SK-N-SH (cell line): Measurements from ENCODE around the gene ZFP36. TPM values are rescaled to one million over a fixed set of nuclear protein-coding genes. Genes with fewer than 3 reads are reported as not detected.

ENCODE experiments used
- CTCF ChIA-PET: fragments of 300-600, 350-600 bp; formaldehyde crosslinking; extraction: SDS; loops from one replicate; lab custom pipeline; 2021; lab: Yijun Ruan, JAX
- POLR2A ChIA-PET: fragments of 350-600 bp; sonication (Branson Sonifier 250); formaldehyde crosslinking; extraction: SDS; loops from one replicate; lab custom pipeline; 2020; ENCODE audit warnings: antibody characterized with exemption, inconsistent platforms; lab: Yijun Ruan, JAX
- DNase-seq: peaks from one replicate; pipeline ENCODE4 v3.0.0; 2012
- H2AFZ ChIP-seq: fragments of 200-600 bp; sonication (generic); 2 replicates; pipeline ENCODE4 v1.8.1; 2016; ENCODE audit warnings: antibody characterized with exemption, mild to moderate bottlenecking, low read depth
- H3F3A ChIP-seq: fragments of 200-600 bp; sonication (generic); replicated peaks from 2 replicates; pipeline ENCODE3; 2016; ENCODE audit warnings: antibody characterized with exemption, mild to moderate bottlenecking; ENCODE audit not compliant: insufficient read depth
- H3K27ac ChIP-seq, 2 experiments: fragments of 200-500 bp in 1 of 2; fragments of 200-600 bp in 1 of 2; sonication (Bioruptor generic) in 1 of 2; sonication (generic), shearing (Covaris generic) in 1 of 2; 2 replicates each; pipeline versions ENCODE4 v1.5.1 to v1.6.1; 2014 to 2016; ENCODE audit warnings: low read depth in 2 of 2, inconsistent platforms in 1 of 2, low read length in 1 of 2, mild to moderate bottlenecking in 1 of 2, mixed read lengths in 1 of 2
- H3K27me3 ChIP-seq: fragments of 200-600 bp; sonication (generic), shearing (Covaris generic); 2 replicates; pipeline ENCODE4 v1.6.1; 2016; ENCODE audit warnings: mixed run types; ENCODE audit not compliant: insufficient read depth
- H3K36me3 ChIP-seq, 2 experiments: fragments of 200-500 bp in 1 of 2; fragments of 200-600 bp in 1 of 2; sonication (Bioruptor generic) in 1 of 2; sonication (generic) in 1 of 2; replicated peaks in 1 of 2; 2 replicates each; pipeline versions ENCODE3 to v1.5.1; 2014 to 2016; ENCODE audit warnings: low read length in 1 of 2, mild to moderate bottlenecking in 1 of 2; ENCODE audit not compliant: insufficient read depth in 2 of 2, control insufficient read depth in 1 of 2
- H3K4me1 ChIP-seq, 2 experiments: fragments of 200-500 bp in 1 of 2; fragments of 200-600 bp in 1 of 2; sonication (Bioruptor generic) in 1 of 2; sonication (generic), shearing (Covaris generic) in 1 of 2; 2 replicates each; pipeline versions ENCODE4 v1.5.1 to v1.6.1; 2014 to 2016; ENCODE audit warnings: low read depth in 1 of 2, low read length in 1 of 2, mixed run types in 1 of 2; ENCODE audit not compliant: insufficient read depth in 2 of 2, control insufficient read depth in 1 of 2
- H3K4me2 ChIP-seq: fragments of 200-600 bp; sonication (generic), shearing (Covaris generic); 2 replicates; pipeline ENCODE4 v1.6.1; 2017; ENCODE audit warnings: mixed run types
- H3K4me3 ChIP-seq, 2 experiments: fragments of 200-500 bp in 1 of 2; fragments of 200-600 bp in 1 of 2; sonication (Bioruptor generic) in 1 of 2; sonication (generic), shearing (Covaris generic) in 1 of 2; 2 replicates each; pipeline versions ENCODE4 v1.5.1 to v1.8.1; 2014 to 2016; ENCODE audit warnings: low read depth in 2 of 2, inconsistent platforms in 1 of 2, low read length in 1 of 2, mild to moderate bottlenecking in 1 of 2, mixed read lengths in 1 of 2, moderate library complexity in 1 of 2
- H3K79me2 ChIP-seq: fragments of 200-600 bp; sonication (generic); 2 replicates; pipeline ENCODE4 v1.8.1; 2017; ENCODE audit warnings: mild to moderate bottlenecking; ENCODE audit not compliant: insufficient read depth
- H3K9ac ChIP-seq: fragments of 200-600 bp; sonication (generic); 2 replicates; pipeline ENCODE4 v1.6.1; 2017; ENCODE audit warnings: mixed run types
- H3K9me2 ChIP-seq: fragments of 200-600 bp; sonication (generic); 2 replicates; pipeline ENCODE4 v1.6.1; 2017; ENCODE audit warnings: mixed run types
- H3K9me3 ChIP-seq: fragments of 200-600 bp; sonication (generic); 2 replicates; pipeline ENCODE4 v1.6.1; 2017; ENCODE audit warnings: mixed run types, mild to moderate bottlenecking, moderate library complexity
- H4K20me1 ChIP-seq: fragments of 200-600 bp; sonication (generic); 2 replicates; pipeline ENCODE4 v1.6.1; 2017; ENCODE audit warnings: mild to moderate bottlenecking, mixed run types; ENCODE audit not compliant: insufficient read depth
- CHD2 ChIP-seq: fragments of 150-350 bp; IDR thresholded peaks from 2 replicates; pipeline ENCODE4 v1.6.1; 2018; ENCODE audit warnings: low read length; ENCODE audit not compliant: partially characterized antibody
- CTCF ChIP-seq: fragments of 200-600 bp; sonication (generic); IDR thresholded peaks from 2 replicates; pipeline ENCODE4 v1.6.1; 2017; ENCODE audit warnings: antibody characterized with exemption, mild to moderate bottlenecking, moderate library complexity
- FOSL2 ChIP-seq: IDR thresholded peaks from 2 replicates; pipeline ENCODE4 v1.4.0; 2012; ENCODE audit warnings: low read depth, mild to moderate bottlenecking, moderate library complexity, borderline replicate concordance
- FOXJ3 ChIP-seq: sonication (generic); formaldehyde crosslinking; IDR thresholded peaks from 2 replicates; pipeline ENCODE4 v1.5.1; 2020; ENCODE audit warnings: mild to moderate bottlenecking, missing genetic modification reagents
- FOXM1 ChIP-seq: IDR thresholded peaks from 2 replicates; pipeline ENCODE4 v1.4.0; 2012; ENCODE audit warnings: low read depth, mild to moderate bottlenecking
- GATA2 ChIP-seq: sonication (generic); formaldehyde crosslinking; IDR thresholded peaks from 2 replicates; pipeline ENCODE4 v1.5.0; 2020; ENCODE audit warnings: mild to moderate bottlenecking, missing genetic modification reagents
- JUND ChIP-seq: IDR thresholded peaks from 2 replicates; pipeline ENCODE4 v1.4.0; 2012
- NFIC ChIP-seq: IDR thresholded peaks from 2 replicates; pipeline ENCODE4 v1.4.0; 2012; ENCODE audit warnings: borderline replicate concordance
- NRF1 ChIP-seq: IDR thresholded peaks from 2 replicates; pipeline ENCODE4 v1.6.1; 2012; ENCODE audit warnings: low read depth, mild to moderate bottlenecking, low read length
- RCOR1 ChIP-seq: fragments of 150-350 bp; IDR thresholded peaks from 2 replicates; pipeline ENCODE4 v1.6.1; 2017; ENCODE audit warnings: antibody characterized with exemption, low read length
- RFX5 ChIP-seq: IDR thresholded peaks from 2 replicates; pipeline ENCODE4 v1.6.1; 2012; ENCODE audit warnings: mild to moderate bottlenecking, improper control_type of control experiment, low read length
- RXRA ChIP-seq: IDR thresholded peaks from 2 replicates; pipeline ENCODE4 v1.4.0; 2012; ENCODE audit warnings: low read depth, mild to moderate bottlenecking, borderline replicate concordance
- SIN3A ChIP-seq: IDR thresholded peaks from 2 replicates; pipeline ENCODE4 v1.6.1; 2012; ENCODE audit warnings: low read depth, mild to moderate bottlenecking, low read length, moderate library complexity, borderline replicate concordance
- TCF12 ChIP-seq: IDR thresholded peaks from 2 replicates; pipeline ENCODE4 v1.4.0; 2012
- USF1 ChIP-seq: IDR thresholded peaks from 2 replicates; pipeline ENCODE4 v1.4.0; 2012; ENCODE audit warnings: low read depth, borderline replicate concordance
- USF2 ChIP-seq: fragments of 150-350 bp; IDR thresholded peaks from 2 replicates; pipeline ENCODE4 v1.6.1; 2017; ENCODE audit warnings: antibody characterized with exemption, low read length, low read depth, borderline replicate concordance
- YY1 ChIP-seq: IDR thresholded peaks from 2 replicates; pipeline ENCODE4 v1.4.0; 2012; ENCODE audit warnings: low read depth, mild to moderate bottlenecking
- WGBS: methylation state at CpG from one replicate; pipeline ENCODE4 v1.1.6; 2017; ENCODE audit warnings: low lambda C conversion rate; 5-methylcytosine and 5-hydroxymethylcytosine counted together
- polyA plus RNA-seq, 3 experiments: library from polyadenylated mRNA; depleted of rRNA; stranded (reverse); fragments of >200 nt; gene quantifications; 2 replicates each; pipeline ENCODE4 v1.2.3, GENCODE V29; 2012
- TF ChIP-seq, protein P1 (sequence below): IDR thresholded peaks from 2 replicates; pipeline ENCODE4 v1.6.1; 2012; ENCODE audit warnings: mild to moderate bottlenecking, low read depth, low read length, moderate library complexity
- TF ChIP-seq, protein P2 (sequence below): IDR thresholded peaks from 2 replicates; pipeline ENCODE4 v1.4.0; 2012; ENCODE audit warnings: low read depth, borderline replicate concordance
- TF ChIP-seq, protein P3 (sequence below): fragments of 150-350 bp; IDR thresholded peaks from 2 replicates; pipeline ENCODE4 v1.6.1; 2016; ENCODE audit warnings: mild to moderate bottlenecking, low read depth, low read length

Gene ZFP36
- polyA plus RNA-seq, 1 of the 3 experiments (the other 2 are of a cell fraction): 49.3 TPM

- POLR2A ChIA-PET: interaction anchor here (0.6 kb wide), 1 partner anchor 17 kb away, joined by 4 read pairs; no protein-coding TSS in a partner anchor
- CTCF ChIA-PET: interaction anchor here (0.8 to 2.2 kb wide), 3 partner anchors 26 to 113 kb away, joined by 3 to 12 read pairs (median 3); partner anchors contain the start of genes EID2B and PLEKHG2
- peaks cover 28% of the 10 kb centered on the region for H3F3A ChIP-seq
- no peaks in the 10 kb centered on the region for H3K27me3 ChIP-seq
- H3K4me1 ChIP-seq: peaks cover 12 to 15% of the 10 kb centered on the region in 2 experiments; a peak in 2 of 4 replicates
- 71% methylated on average over 9 of the region's 9 CpGs for WGBS
- no peak overlapping the region for H3K4me3 ChIP-seq
- no peaks in the 10 kb centered on the region for H3K9me3 ChIP-seq
- H3K36me3 ChIP-seq: peaks cover 12 to 17% of the 10 kb centered on the region in 2 experiments
- no peak overlapping the region for H2AFZ ChIP-seq
- H3K9me2 ChIP-seq: no peaks in the 10 kb centered on the region
- H3K9ac ChIP-seq: no peak overlapping the region
- TF ChIP-seq RXRA (no peak), SIN3A (no peak), TCF12 (no peak), NRF1 (no peak), FOSL2 (no peak), NFIC (no peak), USF2 (no peak), CHD2 (no peak), USF1 (no peak), FOXM1 (no peak), FOXJ3 (CRISPR knock-in tag) (no peak), CTCF (no peak), RCOR1 (no peak), RFX5 (no peak), YY1 (no peak), GATA2 (CRISPR knock-in tag) (no peak), JUND (no peak)
- TF ChIP-seq, protein P1, sequence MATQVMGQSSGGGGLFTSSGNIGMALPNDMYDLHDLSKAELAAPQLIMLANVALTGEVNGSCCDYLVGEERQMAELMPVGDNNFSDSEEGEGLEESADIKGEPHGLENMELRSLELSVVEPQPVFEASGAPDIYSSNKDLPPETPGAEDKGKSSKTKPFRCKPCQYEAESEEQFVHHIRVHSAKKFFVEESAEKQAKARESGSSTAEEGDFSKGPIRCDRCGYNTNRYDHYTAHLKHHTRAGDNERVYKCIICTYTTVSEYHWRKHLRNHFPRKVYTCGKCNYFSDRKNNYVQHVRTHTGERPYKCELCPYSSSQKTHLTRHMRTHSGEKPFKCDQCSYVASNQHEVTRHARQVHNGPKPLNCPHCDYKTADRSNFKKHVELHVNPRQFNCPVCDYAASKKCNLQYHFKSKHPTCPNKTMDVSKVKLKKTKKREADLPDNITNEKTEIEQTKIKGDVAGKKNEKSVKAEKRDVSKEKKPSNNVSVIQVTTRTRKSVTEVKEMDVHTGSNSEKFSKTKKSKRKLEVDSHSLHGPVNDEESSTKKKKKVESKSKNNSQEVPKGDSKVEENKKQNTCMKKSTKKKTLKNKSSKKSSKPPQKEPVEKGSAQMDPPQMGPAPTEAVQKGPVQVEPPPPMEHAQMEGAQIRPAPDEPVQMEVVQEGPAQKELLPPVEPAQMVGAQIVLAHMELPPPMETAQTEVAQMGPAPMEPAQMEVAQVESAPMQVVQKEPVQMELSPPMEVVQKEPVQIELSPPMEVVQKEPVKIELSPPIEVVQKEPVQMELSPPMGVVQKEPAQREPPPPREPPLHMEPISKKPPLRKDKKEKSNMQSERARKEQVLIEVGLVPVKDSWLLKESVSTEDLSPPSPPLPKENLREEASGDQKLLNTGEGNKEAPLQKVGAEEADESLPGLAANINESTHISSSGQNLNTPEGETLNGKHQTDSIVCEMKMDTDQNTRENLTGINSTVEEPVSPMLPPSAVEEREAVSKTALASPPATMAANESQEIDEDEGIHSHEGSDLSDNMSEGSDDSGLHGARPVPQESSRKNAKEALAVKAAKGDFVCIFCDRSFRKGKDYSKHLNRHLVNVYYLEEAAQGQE: no peak
- TF ChIP-seq, protein P2, sequence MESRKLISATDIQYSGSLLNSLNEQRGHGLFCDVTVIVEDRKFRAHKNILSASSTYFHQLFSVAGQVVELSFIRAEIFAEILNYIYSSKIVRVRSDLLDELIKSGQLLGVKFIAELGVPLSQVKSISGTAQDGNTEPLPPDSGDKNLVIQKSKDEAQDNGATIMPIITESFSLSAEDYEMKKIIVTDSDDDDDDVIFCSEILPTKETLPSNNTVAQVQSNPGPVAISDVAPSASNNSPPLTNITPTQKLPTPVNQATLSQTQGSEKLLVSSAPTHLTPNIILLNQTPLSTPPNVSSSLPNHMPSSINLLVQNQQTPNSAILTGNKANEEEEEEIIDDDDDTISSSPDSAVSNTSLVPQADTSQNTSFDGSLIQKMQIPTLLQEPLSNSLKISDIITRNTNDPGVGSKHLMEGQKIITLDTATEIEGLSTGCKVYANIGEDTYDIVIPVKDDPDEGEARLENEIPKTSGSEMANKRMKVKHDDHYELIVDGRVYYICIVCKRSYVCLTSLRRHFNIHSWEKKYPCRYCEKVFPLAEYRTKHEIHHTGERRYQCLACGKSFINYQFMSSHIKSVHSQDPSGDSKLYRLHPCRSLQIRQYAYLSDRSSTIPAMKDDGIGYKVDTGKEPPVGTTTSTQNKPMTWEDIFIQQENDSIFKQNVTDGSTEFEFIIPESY: no peak
- TF ChIP-seq, protein P3, sequence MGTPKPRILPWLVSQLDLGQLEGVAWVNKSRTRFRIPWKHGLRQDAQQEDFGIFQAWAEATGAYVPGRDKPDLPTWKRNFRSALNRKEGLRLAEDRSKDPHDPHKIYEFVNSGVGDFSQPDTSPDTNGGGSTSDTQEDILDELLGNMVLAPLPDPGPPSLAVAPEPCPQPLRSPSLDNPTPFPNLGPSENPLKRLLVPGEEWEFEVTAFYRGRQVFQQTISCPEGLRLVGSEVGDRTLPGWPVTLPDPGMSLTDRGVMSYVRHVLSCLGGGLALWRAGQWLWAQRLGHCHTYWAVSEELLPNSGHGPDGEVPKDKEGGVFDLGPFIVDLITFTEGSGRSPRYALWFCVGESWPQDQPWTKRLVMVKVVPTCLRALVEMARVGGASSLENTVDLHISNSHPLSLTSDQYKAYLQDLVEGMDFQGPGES: no peak
- TF ChIP-seq, all 33 proteins: peak for 0
- Histone ChIP-seq H3K27ac (no peak overlapping the region), H4K20me1 (peaks cover 14% of the 10 kb centered on the region), H3K4me2 (no peak overlapping the region), H3K79me2 (peaks cover 25% of the 10 kb centered on the region)
- DNase-seq: no peak
Measured at GRCh38 chr19:39438270-39438934, 31.8 kb downstream of the ZFP36 start.
